NCI-H2081 treated with DMSO at 0.1 percent for 48 hours (cell line): ENCODE measurements around the gene DR1.
"Not testable (repeated sequence)": the region's sequence is repeated elsewhere in the genome, so short reads cannot be mapped to it uniquely, and the experiment has no call there.

Experiments used
- DNase-seq: peaks from one replicate; lab custom pipeline; 2025; lab: John Stamatoyannopoulos, UW

DR1 gene

DNA sequence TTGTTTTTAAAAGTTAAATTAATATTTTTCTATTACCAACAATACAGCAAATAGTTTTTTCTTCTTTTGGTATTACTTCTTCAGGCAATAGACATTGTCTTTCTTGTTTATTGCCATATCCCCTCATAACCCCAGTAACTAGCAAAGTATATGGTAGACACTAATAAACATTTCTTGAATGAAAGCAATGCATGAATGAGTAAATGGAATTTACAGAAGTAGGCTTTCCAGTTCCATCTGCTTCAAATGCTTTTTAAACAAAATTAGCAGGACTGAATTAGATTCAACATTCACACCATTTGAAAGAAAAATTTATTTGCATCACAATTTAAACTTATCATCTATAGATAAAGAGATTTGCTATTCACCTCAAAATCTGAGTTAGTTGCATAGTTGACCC, 5.6 kb upstream of the DR1 start:
- no peak for DNase-seq

DNA sequence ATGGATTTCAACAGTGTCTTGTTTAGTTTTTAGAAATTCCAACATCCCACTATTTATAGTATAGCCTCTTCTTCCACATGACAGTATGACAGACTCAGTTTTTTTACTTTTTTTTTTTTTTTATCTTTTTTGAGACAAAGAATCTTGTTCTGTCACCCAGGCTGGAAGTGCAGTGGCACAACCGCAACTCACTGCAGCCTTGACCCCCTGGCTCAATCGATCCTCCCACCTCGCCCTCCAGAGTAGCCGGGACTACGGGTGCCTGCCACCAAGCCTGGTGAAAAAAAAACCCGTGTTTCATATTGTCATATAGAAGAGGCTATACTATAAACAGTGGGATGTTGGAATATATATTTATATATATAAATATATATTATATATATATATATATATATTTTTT, 1.2 kb upstream of the DR1 start:
- DNase-seq: no peak

DNA sequence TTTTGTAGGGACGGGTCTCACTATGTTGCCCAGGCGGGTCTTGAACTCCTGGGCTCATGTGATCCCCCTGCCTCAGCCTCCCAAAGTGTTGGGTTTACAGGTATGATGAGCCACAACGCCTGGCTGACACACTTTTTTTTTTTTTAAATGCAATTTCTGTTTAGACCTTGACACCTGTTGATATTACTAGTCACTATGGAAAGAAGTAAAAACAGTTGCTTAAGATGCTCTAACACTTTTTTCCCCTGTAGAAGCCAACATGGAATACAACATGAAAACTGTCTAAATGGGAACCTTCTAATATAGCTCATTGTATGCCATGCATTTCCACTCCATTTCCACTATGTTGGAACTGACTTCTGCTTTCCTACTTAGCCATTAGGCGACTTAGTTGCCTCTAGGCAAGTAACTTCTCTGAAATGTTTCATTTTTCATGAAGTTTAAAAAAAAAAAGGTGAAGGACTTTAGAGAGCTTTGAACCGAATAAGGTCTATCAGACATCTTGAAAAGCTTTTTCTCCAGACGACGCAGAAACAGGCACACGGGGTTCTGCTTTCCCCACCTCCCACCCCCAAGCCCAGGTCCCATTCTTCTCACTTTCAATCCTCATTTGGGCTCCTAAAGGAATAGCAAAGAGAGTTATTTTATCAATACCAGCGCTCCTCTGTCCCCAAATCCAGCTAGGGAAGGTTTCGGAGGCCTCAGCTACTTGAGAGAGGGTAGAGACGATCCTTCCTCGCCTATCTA, 648 bp upstream of the DR1 start:
- no peak for DNase-seq

DNA sequence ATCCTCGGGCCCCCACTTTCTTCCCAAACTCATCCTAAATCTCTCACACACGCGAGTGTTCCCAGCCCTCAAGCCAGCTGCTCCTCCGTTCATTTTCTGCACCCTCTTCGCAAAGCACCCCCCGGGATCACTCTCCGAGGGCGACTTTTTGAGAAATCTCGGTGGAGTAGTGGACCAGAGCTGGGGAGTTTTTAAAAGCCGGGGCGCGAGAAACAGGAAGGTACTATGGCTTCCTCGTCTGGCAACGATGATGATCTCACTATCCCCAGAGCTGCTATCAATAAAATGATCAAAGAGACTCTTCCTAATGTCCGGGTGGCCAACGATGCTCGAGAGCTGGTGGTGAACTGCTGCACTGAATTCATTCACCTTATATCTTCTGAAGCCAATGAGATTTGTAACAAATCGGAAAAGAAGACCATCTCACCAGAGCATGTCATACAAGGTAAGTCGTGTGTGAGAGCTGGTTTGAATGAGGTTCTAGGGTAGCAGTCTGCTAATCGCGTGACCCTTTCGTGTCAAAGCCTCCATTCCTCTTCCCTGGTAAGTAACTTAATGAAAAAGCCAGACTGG, 800 bp downstream of the DR1 start:
- DNase-seq: no peak

DNA sequence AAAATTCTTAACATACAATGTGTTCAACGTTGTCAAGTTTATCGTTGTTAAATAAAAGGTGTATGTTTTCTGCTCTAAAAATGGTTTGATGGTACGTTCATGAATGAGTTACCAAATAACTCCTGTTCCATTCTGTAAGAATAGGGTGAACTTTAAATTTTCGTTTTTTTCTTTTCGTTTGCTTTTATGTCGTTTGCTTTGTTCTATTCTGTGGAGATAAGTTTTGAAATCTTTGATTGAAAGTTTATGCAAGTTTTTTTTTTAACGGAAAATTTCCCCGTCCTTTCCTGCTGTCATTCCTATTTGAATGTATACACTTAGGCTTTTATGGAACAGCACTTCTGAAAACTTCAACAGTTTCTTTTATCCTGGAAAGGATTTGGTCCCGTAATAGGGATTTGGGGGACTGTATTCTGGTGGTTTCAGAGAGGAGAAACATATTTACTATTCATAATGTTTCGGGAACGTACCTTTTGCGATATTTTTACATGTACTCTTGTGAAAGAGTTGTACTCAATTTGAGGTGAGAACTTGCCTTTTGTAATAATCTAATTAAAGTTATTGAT, 1.7 kb downstream of the DR1 start:
- no peak for DNase-seq

DNA sequence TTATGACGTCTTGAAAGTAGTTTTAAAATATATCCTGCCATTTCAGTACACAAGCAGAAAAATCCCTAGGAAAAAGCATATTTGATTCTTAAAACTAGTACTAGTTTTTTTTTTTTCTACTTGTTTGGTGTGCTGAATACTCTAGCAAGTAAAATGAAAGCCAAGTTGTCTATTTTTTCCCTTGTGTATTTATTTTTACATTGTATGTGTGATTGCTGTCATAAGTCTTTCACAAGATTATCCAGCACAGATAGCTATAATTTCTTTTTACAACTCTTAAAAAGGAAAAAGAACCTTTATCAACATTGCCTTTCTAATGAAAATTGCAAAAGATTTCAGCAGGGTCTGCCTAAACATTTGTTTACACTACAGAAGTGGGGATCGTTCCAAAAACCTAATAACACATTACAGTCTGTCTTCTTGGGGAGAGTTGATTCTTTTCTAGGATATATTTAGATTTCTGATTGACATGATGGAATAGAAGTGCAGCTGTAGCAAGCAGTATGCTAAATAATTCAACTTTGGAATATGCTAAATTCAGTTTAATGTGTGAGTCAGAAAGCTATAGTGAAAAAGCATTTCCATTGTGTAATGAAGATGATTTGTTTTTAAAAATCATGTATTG, 2.5 kb downstream of the DR1 start:
- no peak for DNase-seq

DNA sequence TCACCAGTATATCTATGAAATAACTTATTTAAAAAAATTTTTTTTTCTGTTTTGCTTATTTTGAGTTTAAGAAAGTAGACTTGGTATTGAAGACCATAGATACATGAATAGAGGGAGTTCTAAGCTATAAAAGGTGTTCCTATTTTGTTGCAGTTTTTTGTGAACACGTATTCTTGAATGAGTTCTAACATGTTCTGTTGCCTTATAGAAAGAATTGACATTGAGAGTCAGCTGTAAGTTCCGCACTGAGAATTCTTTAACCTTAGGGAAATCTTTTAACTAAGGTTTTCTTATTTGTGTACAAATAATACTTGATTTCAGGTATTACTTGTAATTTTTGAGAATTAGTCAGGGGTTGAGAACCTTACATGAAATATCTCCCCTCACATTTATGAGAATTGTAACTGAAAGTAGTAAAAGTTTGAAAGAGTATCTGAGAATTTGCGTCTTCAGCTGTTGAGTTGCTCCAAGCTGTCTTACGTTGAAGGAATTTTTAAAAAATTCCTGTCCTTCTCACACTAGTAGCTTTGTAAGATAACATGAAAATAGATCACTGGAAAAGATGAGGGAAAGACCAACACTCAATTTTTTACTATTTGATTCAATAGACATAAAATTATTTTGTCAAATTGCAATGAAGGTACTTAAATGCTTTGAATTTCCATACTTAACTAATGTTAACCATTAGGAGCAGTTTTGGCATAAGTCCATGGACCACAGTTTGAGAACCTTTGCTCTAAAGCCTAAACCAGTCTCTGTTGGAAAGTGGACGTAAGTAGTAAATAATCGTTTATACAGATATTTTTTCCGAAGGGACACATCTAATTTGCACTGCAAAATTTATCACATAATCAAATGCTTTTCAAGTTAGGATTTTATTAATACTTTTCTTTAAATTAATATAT, 3.8 kb downstream of the DR1 start:
- no peak for DNase-seq

DNA sequence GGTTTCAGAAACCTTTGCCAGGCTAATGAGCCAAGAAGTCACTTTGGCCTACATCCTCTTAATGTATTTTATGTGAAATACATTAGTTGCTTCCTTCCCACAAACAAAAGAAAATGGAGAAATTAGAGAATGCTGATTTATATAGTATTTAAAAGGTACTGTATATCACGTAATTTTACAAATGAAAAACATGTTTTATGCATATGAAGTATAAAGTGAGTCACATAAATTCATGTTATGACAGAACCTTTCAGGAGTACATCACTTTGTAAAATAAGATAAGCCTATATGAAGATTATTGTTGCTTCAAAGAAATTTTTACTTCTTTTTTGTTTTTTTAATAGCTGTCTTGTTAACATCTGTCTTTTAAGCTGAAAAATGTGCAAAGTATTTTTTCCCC, 4.6 kb downstream of the DR1 start:
- no peak for DNase-seq

DNA sequence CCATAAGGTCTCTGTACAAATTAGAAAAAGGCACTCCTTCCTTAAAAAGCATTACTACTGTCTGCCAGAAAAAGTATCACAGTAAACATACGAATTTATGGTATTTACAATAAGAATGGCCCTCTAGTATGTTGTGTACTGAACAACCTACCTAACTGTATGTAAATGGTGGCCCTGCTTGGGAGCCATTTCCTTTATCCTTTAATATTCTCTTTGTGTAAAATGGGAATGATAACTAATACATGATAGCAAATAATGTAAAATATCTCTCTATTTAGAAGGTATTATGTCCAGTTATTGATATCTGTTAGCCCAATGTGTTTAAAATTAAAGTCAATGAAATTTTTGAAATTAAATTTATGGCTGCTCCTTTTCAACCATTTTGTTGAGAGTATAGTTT, 5.2 kb downstream of the DR1 start:
- no peak for DNase-seq

DNA sequence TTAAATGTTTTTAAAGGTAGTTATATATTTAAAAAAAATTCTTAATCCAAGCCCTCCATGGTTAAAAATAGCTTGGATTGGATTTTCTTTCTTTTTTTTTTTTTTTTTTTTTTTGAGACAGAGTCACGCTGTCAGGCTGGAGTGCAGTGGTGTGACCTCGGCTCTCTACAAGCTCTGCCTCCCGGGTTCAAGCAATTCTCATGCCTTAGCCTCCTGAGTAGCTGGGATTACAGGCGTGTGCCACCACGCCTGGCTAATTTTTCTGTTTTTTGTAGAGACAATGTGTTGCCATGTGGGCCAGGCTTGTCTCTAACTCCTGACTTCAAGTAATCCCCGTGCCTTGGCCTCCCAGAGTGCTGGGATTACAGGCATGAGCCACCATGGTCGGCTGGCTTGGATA, 5.6 kb downstream of the DR1 start:
- DNase-seq: not testable (repeated sequence)

DNA sequence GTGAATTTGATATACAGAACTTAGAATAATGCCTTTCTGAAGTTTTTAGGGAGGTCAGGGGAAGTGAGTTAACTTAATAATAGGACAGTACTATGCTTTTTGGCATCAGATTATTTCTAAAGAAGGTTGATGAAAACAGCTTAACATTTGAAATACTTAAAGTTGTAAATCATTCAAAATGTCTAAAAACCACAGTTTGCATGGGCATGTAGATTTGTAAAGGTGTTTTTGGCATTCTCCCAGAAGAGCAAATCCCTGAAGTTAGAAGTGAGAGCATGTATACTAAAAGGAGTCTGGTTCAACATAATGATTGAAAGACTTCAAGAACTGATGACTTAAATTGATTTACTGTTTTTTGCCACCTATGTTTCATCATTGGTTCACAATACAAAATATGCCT, 6.7 kb downstream of the DR1 start:
- DNase-seq: no peak

DNA sequence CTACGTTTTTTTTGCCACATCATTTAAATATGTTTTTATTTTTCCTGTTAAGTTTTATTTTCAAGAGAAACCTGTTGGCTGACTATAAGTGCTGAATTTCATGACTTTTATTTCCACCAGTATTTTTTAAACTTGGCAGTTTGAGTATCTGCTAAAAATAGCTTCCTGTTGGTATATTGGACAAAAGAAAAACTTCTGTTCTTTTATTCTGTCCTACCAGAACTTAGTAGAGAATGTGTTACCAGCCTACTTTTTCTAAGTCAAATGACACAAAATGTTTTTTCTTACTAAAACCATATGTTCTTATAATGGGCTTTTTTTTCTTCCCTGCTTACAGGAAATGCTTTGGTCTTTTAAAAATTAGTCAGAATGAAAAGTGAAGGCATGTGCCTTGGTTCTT, 7.6 kb downstream of the DR1 start:
- no peak for DNase-seq

DNA sequence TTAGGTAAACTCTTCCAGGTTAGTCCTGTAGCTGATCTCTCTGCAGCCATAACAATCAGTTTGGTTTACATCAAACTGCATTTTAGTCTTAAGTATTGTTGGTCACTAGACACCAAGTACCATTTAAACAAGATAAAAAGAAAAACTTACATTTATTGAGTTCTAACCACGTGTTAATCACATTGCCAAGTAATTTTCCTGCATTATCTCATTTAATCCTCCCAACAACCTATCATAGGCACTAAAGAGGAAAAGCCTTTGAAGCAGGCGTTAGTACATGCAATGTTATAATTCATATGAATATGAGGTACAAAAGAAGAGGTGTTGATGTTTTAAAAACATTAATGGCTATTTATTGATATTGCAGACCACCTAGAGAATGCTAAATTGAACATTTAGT, 9.0 kb downstream of the DR1 start:
- DNase-seq: no peak

DNA sequence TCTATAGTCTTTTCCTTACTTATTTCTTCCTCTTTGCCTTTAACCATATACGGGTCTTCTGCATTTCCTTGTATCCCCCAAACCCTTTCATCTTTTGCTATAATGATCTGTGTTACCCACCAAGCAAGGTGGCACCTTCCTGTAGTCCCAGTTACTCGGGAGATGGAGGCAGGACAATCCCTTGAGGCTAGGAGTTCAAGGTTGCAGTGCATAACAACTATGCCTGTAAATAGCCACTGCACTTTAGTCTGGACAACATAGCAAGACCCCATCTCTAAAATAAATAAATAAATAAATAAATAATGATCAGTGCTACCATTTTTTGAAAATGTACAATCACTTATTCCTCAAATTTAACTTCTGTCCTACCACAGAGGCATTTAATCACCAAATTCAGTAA, 11.5 kb downstream of the DR1 start:
- DNase-seq: no peak

DNA sequence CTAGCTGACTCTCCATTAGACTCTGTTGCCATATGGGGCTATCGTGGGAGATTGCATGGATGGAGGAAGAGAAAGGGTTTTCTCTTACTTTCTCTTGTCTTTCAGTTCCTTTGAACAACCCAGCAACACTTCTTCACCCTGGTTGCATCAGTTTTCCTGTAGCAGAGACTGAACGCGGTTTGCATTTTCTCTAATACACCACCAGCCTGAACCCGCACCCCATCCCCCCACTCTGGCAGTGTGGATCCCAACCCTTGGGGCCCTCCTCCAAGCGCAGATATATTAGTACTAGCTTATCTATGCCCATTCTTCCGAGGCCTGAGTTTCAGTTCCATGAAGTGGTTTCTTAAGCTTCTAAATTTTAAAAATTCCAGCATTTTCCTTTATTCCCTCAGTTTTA, 12.6 kb downstream of the DR1 start:
- no peak for DNase-seq

DNA sequence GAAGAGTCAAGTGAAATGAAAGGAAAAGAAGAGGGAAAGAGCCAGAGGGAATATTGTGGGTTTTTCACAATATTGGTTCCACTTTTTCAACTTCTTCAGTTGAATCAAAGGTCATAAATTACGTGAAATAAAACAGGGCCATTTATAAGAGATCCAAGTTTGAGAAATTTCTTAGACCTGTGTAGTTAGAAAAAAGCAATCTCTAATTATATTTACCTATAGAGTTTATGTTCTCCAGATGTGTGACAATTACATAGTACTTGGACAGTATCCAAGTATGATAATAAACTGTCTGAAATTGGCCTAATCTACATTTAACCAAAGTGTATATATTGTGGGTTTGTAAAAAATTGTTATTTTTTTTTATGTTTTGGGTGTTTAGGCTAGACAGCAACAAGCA, 14.4 kb downstream of the DR1 start:
- DNase-seq: no peak

DNA sequence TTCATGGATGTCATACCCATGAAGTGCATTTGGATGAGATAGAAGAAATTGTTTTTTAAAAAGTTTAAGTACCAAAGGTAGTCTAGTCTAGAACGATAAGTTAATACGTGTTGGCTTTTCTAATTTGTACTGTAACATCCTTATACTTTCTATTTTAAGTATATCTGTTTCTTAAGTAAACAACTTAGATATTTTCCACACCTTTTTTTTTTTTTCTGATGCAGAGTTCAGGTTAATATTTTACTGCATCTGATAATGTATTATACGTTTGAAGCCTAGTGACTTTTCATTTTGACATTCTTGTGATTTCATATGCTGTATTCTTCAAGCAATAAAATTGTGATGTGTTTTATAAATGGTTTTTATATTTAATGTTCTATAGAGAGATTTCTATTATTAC, 16.5 kb downstream of the DR1 start:
- no peak for DNase-seq

DNA sequence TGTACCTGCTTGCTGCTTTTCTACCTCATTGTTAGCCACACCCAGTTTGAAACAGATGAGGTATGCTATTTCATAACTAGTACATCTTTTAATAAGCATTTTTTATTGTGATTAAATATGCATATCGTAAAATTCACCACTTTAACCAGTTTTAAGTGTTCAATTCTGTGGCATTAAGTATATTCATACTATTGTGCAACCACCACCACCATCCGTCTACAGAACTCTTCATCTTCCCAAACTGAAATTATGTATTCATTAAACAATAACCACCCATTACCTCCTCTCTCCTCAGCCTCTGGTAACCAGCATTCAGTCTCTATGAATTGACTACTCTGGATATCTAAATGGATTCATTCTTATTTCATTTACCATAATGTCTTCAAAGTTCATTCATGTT, 20.1 kb downstream of the DR1 start:
- no peak for DNase-seq

DNA sequence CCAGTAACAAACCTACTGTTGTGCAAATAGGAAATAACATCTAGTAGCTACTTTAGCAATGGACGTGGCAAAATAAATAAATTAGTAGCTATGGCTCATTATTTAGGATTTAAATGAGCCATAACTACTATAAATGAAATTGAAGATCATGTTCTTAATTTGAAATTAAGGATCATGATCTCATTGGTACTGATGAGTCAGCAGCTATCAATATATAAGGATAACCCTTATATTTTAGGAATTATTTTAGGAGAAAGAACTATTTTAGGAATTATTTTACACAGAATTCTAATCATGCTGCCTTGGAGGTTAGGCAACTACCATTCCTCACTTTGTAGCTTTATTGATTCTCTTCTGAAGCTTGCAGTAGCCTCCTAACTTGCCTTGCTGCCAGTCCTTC, 24.0 kb downstream of the DR1 start:
- no peak for DNase-seq

DNA sequence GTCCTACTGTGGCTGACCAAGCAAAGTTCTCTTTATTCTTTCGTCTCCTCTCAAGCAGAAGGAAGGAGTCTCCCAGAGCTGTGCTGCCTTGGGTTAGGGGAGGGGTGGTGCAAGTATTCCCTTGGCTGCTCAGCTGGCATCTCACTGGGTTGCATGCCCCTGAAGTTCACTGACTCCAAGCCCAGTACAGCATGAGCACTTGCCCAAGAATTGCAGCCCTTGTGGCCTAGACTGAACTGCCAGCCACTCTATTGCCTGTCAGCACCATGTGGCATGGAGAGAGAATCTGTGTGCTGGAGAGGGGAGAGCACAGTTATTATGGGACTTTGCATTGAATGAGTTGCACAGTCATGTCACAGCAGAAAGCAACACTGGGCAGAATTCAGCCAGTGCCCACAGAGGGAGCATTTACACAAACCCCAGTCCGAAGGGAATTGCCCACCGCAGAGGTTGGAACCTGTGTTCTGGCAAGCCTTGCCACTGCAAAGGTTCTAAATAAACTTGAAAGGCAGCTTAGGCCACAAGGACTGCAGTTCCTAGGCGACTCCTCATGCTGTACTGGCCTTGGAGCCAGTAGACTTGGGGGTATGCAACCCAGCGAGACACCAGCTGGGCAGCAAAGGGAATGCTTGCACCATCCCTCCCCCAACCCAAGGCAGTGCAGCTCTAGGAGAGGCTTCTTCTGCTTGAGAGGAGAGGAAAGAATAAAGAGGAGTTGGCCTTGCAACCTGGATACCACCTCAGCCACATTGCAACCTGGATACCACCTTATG, 28.8 kb downstream of the DR1 start:
- DNase-seq: no peak

DNA sequence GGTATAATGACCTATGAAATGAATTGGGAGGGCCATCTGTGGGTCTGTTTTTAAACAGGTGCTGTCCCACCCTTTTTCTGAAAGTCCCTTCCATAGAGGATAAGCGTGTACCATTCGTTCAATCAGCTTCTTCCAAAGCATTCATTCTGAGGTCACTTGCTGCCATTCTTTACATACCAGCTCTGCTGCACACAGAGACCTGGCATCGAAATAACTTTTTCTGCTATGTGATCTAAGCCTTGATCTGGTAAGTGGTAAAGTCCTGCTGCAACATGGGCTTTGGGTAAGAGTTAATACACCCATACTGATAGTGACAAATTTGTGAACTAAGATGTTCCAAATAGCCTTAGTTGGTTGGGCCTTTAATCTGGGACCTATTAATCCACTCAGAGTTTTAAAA, 38.9 kb downstream of the DR1 start:
- DNase-seq: no peak

DNA sequence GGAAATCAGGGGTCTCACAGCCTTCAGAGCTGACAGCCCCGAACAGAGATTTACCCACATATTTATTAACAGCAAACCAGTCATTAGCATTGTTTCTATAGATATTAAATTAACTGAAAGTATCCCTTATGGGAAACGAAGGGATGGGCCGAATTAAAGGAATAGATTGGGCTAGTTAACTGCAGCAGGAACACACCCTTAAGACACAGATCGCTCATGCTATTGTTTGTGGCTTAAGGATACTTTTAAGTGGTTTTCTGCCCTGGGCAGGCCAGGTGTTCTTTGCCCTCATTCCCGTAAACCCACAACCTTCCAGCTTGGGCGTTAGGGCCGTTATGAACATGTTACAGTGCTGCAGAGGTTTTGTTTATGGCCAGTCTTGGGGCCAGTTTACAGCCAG, 40.6 kb downstream of the DR1 start:
- DNase-seq: not testable (repeated sequence)
